Cardiac septum (tissue), 1 donor: Measurements from ENCODE around the gene ADGRG4. TPM values are rescaled to one million over a fixed set of nuclear protein-coding genes. Genes with fewer than 3 reads are reported as not detected.

Experiments
- DNase-seq: peaks from one replicate; pipeline ENCODE4 v3.0.0-alpha.2; 2020; ENCODE audit warnings: low spot score
- intact Hi-C: fragments of 100-400 bp; cut with DNase I; formaldehyde crosslinking; loops from one replicate; pipeline ENCODE4 v1.14.0; 2022
- total RNA-seq: library from RNA; stranded (reverse); fragmentation: NEBNext Ultra II Directional; extraction: Animal tissue kit (Norgen Biotek cat#: 25700); gene quantifications from one replicate; pipeline ENCODE4 v1.2.1, GENCODE V29; 2021
- donor health status: DM: no; HTN: no; CAD: no.

ADGRG4 gene
- total RNA-seq, 1 donor from 2014 or later: 0.05 TPM

GRCh38 chrX:136292656-136293055 is 8.1 kb upstream of the ADGRG4 start:
- DNase-seq: no peak
- intact Hi-C loops: no loop called here

- intact Hi-C loops: no loop called here
- DNase-seq: no peak
Measured at GRCh38 chrX:136295380-136295779, 5.4 kb upstream of the ADGRG4 start.

- DNase-seq: no peak
- intact Hi-C loops: no loop called here
Measured at GRCh38 chrX:136303041-136303440, 2.3 kb downstream of the ADGRG4 start.

- DNase-seq: no peak
- intact Hi-C loops: no loop called here
Measured at GRCh38 chrX:136304493-136304892, 3.7 kb downstream of the ADGRG4 start.

- intact Hi-C loops: no loop called here
- DNase-seq: no peak
Measured at GRCh38 chrX:136306182-136306581, 5.4 kb downstream of the ADGRG4 start.

- DNase-seq: no peak
- intact Hi-C loops: no loop called here
Measured at GRCh38 chrX:136307471-136307870, 6.7 kb downstream of the ADGRG4 start.

- intact Hi-C loops: no loop called here
- no peak for DNase-seq
Measured at GRCh38 chrX:136310411-136310810, 9.6 kb downstream of the ADGRG4 start.

- intact Hi-C loops: no loop called here
- DNase-seq: no peak
Measured at GRCh38 chrX:136318156-136318555, 17.4 kb downstream of the ADGRG4 start.

GRCh38 chrX:136318895-136319597 is 18.3 kb downstream of the ADGRG4 start:
- DNase-seq: no peak

GRCh38 chrX:136319600-136319999 is 18.8 kb downstream of the ADGRG4 start:
- intact Hi-C loops: no loop called here
- no peak for DNase-seq

More at GRCh38 chrX:136318895-136319597, 18.3 kb downstream of the ADGRG4 start:
- intact Hi-C loops: no loop called here

GRCh38 chrX:136321532-136321931 is 20.8 kb downstream of the ADGRG4 start:
- no peak for DNase-seq
- intact Hi-C loops: no loop called here

GRCh38 chrX:136322064-136322463 is 21.3 kb downstream of the ADGRG4 start:
- DNase-seq: no peak
- intact Hi-C loops: no loop called here

- intact Hi-C loops: no loop called here
- DNase-seq: no peak
Measured at GRCh38 chrX:136325377-136325776, 24.6 kb downstream of the ADGRG4 start.

- DNase-seq: no peak
- intact Hi-C loops: no loop called here
Measured at GRCh38 chrX:136328933-136329332, 28.2 kb downstream of the ADGRG4 start.

GRCh38 chrX:136336623-136337022 is 35.9 kb downstream of the ADGRG4 start:
- intact Hi-C loops: no loop called here
- no peak for DNase-seq

- intact Hi-C loops: no loop called here
- DNase-seq: no peak
Measured at GRCh38 chrX:136339702-136340101, 38.9 kb downstream of the ADGRG4 start.

- DNase-seq: no peak
- intact Hi-C loops: no loop called here
Measured at GRCh38 chrX:136344320-136344719, 43.6 kb downstream of the ADGRG4 start.

- no peak for DNase-seq
- intact Hi-C loops: no loop called here
Measured at GRCh38 chrX:136346506-136346905, 45.7 kb downstream of the ADGRG4 start.

GRCh38 chrX:136347706-136348105 is 46.9 kb downstream of the ADGRG4 start:
- intact Hi-C loops: no loop called here

GRCh38 chrX:136353526-136354093 is 52.8 kb downstream of the ADGRG4 start:
- intact Hi-C loops: no loop called here
- DNase-seq: no peak

More at GRCh38 chrX:136347706-136348105, 46.9 kb downstream of the ADGRG4 start:
- no peak for DNase-seq

- intact Hi-C loops: no loop called here
- no peak for DNase-seq
Measured at GRCh38 chrX:136354201-136354600, 53.4 kb downstream of the ADGRG4 start.
